Kidney (tissue), 14 donors: ENCODE results near the gene BICC1. TPM values are rescaled to one million over a fixed set of nuclear protein-coding genes. Genes with fewer than 3 reads are reported as not detected.

Experiments
- DNase-seq, 5 donors: peaks; one replicate each; pipeline ENCODE4 v3.0.0-alpha.2; 2013 to 2020
- FAIRE-seq: peaks from 2 replicates; lab custom pipeline; 2012; peaks lifted over from hg19 to GRCh38; lab: Jason Lieb, UNC
- H3K27ac ChIP-seq, 2 donors: one replicate each; pipeline ENCODE4 v1.7.0; 2013; ENCODE audit warnings: low read depth in 2 of 2, low read length in 2 of 2, inconsistent platforms in 1 of 2
- H3K27me3 ChIP-seq: one replicate; pipeline ENCODE4 v1.7.1; 2013; ENCODE audit warnings: low read length, inconsistent platforms; ENCODE audit not compliant: control insufficient read depth, insufficient read depth
- H3K36me3 ChIP-seq, 3 donors: one replicate each; pipeline versions ENCODE4 v1.7.0 to v1.7.1; 2013; ENCODE audit warnings: low read length in 3 of 3, control low read depth in 1 of 3, inconsistent platforms in 1 of 3; ENCODE audit not compliant: insufficient read depth in 3 of 3, control insufficient read depth in 2 of 3
- H3K4me1 ChIP-seq, 3 donors: one replicate each; pipeline versions ENCODE4 v1.7.0 to v1.7.1; 2013; ENCODE audit warnings: low read length in 3 of 3, inconsistent platforms in 1 of 3, low read depth in 1 of 3; ENCODE audit not compliant: control insufficient read depth in 2 of 3, insufficient read depth in 2 of 3
- H3K4me3 ChIP-seq, 3 donors: one replicate each; pipeline versions ENCODE4 v1.7.0 to v1.8.1; 2013; ENCODE audit warnings: low read length in 3 of 3, control low read depth in 1 of 3, inconsistent platforms in 1 of 3
- H3K9ac ChIP-seq, 3 donors: one replicate each; pipeline versions ENCODE4 v1.7.0 to v1.7.1; 2013; ENCODE audit warnings: low read length in 3 of 3, control low read depth in 1 of 3, inconsistent platforms in 1 of 3
- H3K9me3 ChIP-seq, 3 donors: one replicate each; pipeline versions ENCODE4 v1.7.0 to v1.7.1; 2013; ENCODE audit warnings: low read length in 3 of 3, control low read depth in 1 of 3, inconsistent platforms in 1 of 3; ENCODE audit not compliant: control insufficient read depth in 2 of 3, insufficient read depth in 1 of 3
- intact Hi-C: fragments of 100-400 bp; cut with DNase I; formaldehyde crosslinking; loops from one replicate; pipeline ENCODE4 v1.11.1; 2022
- polyA plus RNA-seq: library from polyadenylated mRNA; stranded (reverse); fragments of 350-450 nt; fragmentation: Illumina TruSeq; extraction: RNeasy Lipid Tissue Mini Kit (QIAGEN cat#74804); gene quantifications from one replicate; pipeline ENCODE4 v1.2.3, GENCODE V29; 2014; ENCODE audit warnings: low read depth, low replicate concordance; ENCODE audit not compliant: insufficient read depth
- total RNA-seq: library from RNA; stranded (reverse); fragmentation: NEBNext Ultra II Directional; extraction: Animal tissue kit (Norgen Biotek cat#: 25700); gene quantifications from one replicate; pipeline ENCODE4 v1.2.1, GENCODE V29; 2021
- TF ChIP-seq, protein P1 (sequence below): IDR thresholded peaks from 3 replicates; pipeline ENCODE4 v1.5.1; 2012; ENCODE audit warnings: mild to moderate bottlenecking, moderate library complexity, borderline replicate concordance; ENCODE audit not compliant: insufficient read depth; ENCODE audit errors: extremely low read depth
- donor health status: control.
- donor health status: control.
- donor health status: control.
- donor health status: control.
- donor health status: control.
- donor health status: DM: yes; HTN: yes; CAD: no.
- donor health status: Normal renal cell carcinoma (clear cell type).

Gene BICC1
- total and polyA plus RNA-seq, 2 donors from 2014 or later: 21.0 to 136 TPM

DNA sequence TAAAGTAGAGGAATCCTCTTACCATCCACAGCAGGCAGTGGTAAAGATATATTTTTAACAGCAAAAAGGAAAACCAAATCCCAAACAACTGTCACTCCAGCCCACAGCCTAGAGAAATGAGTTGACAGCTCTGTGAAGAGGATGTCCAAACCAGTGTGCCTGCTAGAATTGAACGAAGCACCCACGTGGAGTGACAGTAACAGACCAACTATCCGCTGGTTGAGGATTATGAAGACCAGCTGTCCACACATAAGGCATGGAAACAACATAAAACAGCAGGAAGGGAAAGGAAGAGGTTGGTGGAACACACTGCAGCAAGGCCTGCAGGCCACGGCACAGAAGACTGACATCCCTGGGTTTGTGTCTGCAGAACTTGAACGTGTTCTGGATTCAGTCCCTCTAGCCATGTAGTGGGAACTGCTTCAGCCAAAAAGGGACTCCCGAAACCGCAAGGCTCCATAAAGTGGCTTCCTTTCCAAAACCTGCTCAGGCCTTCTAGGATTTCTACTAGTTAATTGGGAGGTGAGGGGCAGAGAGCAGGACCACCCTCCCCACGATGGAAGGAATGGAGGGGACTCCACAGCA lies 324.4 kb downstream of the BICC1 start:
- H3K4me3 ChIP-seq: no peak overlapping the region
- no peaks in the 10 kb centered on the region for H3K27me3 ChIP-seq
- no peaks in the 10 kb centered on the region for H3K9me3 ChIP-seq
- TF ChIP-seq, protein P1, sequence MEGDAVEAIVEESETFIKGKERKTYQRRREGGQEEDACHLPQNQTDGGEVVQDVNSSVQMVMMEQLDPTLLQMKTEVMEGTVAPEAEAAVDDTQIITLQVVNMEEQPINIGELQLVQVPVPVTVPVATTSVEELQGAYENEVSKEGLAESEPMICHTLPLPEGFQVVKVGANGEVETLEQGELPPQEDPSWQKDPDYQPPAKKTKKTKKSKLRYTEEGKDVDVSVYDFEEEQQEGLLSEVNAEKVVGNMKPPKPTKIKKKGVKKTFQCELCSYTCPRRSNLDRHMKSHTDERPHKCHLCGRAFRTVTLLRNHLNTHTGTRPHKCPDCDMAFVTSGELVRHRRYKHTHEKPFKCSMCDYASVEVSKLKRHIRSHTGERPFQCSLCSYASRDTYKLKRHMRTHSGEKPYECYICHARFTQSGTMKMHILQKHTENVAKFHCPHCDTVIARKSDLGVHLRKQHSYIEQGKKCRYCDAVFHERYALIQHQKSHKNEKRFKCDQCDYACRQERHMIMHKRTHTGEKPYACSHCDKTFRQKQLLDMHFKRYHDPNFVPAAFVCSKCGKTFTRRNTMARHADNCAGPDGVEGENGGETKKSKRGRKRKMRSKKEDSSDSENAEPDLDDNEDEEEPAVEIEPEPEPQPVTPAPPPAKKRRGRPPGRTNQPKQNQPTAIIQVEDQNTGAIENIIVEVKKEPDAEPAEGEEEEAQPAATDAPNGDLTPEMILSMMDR: no peak
- H3K4me1 ChIP-seq: no peaks in the 10 kb centered on the region
- DNase-seq (no peak), FAIRE-seq (no peak)
- no peak overlapping the region for H3K9ac ChIP-seq
- no peak overlapping the region for H3K27ac ChIP-seq
- H3K36me3 ChIP-seq: no peaks in the 10 kb centered on the region
- intact Hi-C loops: no loop called here

DNA sequence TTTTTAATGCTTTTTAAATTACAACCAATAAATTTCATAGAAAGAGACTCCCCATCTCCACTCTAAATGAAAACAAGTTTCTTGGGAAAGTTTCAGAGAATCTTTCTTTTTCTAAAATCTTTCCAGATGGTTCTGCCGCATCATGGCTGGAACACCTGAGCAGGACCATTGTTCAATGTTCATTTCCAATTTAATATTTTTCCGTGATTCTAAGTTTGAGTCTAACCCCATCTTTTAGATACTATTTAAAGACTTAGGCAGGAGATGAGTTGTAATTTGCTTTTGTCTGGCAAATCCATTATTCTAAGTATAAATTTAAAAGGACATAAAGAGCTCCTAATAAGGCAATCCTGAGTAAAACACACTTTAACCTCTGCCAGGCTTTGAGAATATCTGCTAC lies 325.2 kb downstream of the BICC1 start:
- intact Hi-C loops: no loop called here
- Histone ChIP-seq H3K36me3 (no peaks in the 10 kb centered on the region), H3K4me3 (no peak overlapping the region), H3K27me3 (no peaks in the 10 kb centered on the region), H3K4me1 (no peaks in the 10 kb centered on the region), H3K27ac (no peak overlapping the region), H3K9ac (no peak overlapping the region), H3K9me3 (no peaks in the 10 kb centered on the region)
- TF ChIP-seq, protein P1: no peak
- DNase-seq (no peak), FAIRE-seq (no peak)

DNA sequence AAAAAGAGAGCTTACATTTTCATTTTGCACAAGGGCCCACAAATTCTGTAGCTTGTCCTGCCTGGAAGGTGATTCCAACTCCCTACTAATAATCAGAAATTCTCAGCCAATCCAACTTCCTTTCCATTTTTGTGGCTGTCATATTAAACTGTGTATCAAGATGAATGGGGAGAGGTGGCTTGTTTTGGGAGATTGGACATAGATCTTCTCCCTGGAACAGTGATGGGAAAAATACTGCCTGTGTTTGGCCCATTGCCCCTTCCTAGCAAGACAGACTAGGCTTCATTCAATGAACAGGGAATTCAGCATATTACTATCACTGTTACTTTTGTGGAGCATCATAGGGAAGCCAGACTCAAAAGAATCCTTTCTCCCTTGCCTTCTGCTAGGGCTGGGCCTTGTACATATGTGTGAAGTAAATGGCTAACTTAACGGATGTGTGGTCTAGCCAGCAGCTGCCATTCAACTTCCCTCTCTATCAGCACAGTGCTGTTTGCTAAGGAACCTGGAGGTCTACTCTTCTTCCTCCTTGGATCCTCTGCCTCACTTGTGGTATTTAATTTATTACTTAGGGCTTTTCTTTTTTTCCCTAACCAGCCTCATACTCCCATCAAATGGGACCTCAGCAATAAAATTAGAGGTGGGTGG lies 326.0 kb downstream of the BICC1 start:
- Histone ChIP-seq H3K36me3 (no peaks in the 10 kb centered on the region), H3K27me3 (no peaks in the 10 kb centered on the region), H3K9me3 (no peaks in the 10 kb centered on the region), H3K4me1 (no peaks in the 10 kb centered on the region), H3K9ac (no peak overlapping the region), H3K4me3 (no peak overlapping the region), H3K27ac (no peak overlapping the region)
- DNase-seq (no peak), FAIRE-seq (no peak)
- TF ChIP-seq, protein P1: no peak
- intact Hi-C loops: no loop called here

DNA sequence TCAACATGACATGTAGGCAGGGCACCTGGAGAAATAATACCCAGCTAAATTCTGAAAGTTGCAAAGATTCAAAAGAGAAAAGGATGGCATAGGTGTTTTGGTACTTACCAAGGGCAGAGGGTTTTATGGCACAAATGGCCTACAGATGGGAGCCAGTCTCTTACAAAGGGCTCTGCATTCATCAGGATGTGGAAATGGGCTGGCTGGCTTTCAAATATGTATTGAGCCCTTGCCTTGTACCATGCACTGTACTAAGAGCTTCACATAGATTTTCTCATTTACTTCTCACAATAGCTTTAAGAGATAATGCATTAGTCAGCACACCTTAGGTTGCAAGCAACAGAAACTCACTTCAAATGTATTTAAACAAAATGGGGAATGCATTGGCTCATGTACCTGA lies 327.1 kb downstream of the BICC1 start:
- Histone ChIP-seq H3K27ac (no peak overlapping the region), H3K27me3 (no peaks in the 10 kb centered on the region), H3K36me3 (no peaks in the 10 kb centered on the region), H3K4me3 (no peak overlapping the region), H3K4me1 (no peaks in the 10 kb centered on the region), H3K9ac (no peak overlapping the region), H3K9me3 (no peaks in the 10 kb centered on the region)
- TF ChIP-seq, protein P1: no peak
- FAIRE-seq (no peak), DNase-seq (no peak)
- intact Hi-C loops: no loop called here
